Measurements from ENCODE around the gene RDH14.

RDH14 gene

DNA sequence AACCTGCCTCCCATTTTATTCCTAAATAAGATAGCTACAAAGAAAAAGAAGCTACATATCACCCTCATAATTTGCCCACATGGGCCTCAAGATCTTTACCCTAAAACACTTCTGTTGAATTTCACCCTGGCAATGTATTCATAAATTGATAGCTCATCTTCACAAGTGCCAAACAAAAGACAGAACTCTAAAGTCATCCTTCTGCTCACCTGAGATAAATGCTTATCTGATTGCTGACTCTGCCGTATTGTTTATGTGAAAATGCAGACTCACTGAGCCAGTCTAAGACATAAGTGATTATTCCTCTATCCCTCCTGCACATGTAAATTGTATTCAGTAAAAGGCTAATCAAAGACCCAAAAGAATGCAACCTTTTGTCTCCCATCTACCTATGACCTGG, 2.0 kb downstream of the RDH14 start:
- in situ Hi-C loops (cut with HindIII; ENCODE audit: low sequenced_read_pairs) = no loop called here
- TF ChIP-seq, protein P1, sequence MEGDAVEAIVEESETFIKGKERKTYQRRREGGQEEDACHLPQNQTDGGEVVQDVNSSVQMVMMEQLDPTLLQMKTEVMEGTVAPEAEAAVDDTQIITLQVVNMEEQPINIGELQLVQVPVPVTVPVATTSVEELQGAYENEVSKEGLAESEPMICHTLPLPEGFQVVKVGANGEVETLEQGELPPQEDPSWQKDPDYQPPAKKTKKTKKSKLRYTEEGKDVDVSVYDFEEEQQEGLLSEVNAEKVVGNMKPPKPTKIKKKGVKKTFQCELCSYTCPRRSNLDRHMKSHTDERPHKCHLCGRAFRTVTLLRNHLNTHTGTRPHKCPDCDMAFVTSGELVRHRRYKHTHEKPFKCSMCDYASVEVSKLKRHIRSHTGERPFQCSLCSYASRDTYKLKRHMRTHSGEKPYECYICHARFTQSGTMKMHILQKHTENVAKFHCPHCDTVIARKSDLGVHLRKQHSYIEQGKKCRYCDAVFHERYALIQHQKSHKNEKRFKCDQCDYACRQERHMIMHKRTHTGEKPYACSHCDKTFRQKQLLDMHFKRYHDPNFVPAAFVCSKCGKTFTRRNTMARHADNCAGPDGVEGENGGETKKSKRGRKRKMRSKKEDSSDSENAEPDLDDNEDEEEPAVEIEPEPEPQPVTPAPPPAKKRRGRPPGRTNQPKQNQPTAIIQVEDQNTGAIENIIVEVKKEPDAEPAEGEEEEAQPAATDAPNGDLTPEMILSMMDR (IDR thresholded peaks at IDR 0.05; ENCODE audit: low read depth, low read length) = no peak
- DNase-seq (ENCODE audit: low read depth, low spot score) = no peak
- H3K4me3 ChIP-seq (ENCODE audit: low read depth, low read length) = no peak overlapping the region

DNA sequence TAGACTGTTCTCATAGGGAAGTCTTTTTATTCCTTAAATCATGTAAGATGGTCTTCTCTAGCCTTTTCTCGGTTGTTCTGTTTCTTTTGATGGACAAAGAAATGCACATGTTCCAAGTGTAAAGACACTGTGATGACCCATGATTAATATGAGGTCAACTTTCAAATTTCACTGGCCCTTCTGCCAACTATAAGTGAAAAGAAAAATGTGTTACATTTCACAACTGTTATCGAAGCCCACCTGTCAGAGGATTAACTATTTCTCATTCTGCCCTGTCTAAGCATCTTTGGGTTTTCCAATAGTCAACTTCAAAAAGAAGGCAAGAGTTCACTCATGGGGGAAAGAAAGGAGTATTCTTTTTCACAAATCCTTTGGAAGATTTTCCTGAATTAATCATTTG, 3.3 kb downstream of the RDH14 start:
- H3K4me3 ChIP-seq (ENCODE audit: low read depth, low read length) = no peak overlapping the region
- in situ Hi-C loops (cut with HindIII; ENCODE audit: low sequenced_read_pairs) = no loop called here
- DNase-seq (ENCODE audit: low read depth, low spot score) = no peak
- TF ChIP-seq, protein P1 (IDR thresholded peaks at IDR 0.05; ENCODE audit: low read depth, low read length) = no peak

DNA sequence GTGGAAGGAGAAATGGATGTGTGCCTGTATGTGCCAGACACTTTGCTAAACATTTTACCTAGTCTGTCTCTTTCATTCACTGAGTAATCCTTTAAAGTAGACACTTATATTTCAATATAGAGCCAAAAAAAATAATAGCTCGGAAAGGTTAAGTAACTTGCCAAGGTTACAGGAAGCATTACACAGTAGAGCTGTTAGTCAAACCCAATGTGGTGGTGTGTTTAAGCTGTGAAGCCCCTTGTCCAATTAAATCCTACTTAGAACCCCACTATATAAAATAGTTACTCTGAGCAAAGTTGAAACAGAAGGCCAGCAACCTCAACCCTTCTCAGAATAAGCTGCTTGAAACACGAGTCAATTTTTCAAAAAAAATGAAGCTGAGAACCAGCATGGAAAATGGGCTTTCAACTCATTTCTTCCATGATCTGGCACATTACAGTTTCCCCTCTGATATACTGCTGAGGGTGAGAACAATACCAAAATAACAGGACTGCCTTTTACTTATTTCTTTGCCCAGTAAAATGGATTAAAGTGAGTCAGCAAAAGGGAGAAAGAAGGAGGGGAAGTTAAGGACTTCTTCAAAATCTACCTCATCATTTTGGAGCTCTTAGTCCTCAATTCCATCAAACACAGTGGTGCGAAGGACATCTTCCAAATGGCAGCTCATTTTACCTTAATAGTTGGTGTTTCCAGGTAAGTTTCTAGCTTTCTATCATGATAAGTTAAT, 7.9 kb downstream of the RDH14 start:
- H3K4me3 ChIP-seq (ENCODE audit: low read depth, low read length) = no peak overlapping the region
- peak; percentile 79 for DNase-seq (ENCODE audit: low read depth, low spot score)
- in situ Hi-C loops (cut with HindIII; ENCODE audit: low sequenced_read_pairs) = no loop called here
- TF ChIP-seq, protein P1 (IDR thresholded peaks at IDR 0.05; ENCODE audit: low read depth, low read length) = no peak

DNA sequence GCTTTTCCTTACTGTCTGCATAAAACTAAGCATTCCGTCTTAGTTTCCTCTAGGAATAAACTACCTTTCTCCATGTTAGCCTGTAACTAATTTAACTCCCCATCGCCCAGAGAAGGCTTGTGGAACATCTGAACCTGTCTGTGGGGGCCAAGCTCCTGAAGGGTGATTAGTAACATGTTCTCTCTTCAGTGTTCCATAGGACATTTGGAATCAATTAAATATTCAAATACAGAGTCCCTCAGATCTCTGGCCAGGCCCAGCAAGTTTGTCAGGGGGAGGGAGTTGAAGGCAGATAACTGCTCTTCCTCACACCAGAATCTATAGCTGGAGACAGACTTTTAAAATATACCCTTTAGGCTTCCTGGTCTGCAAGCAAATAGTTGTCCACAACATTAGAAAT, 8.8 kb downstream of the RDH14 start:
- TF ChIP-seq, protein P1 (IDR thresholded peaks at IDR 0.05; ENCODE audit: low read depth, low read length) = no peak
- DNase-seq (ENCODE audit: low read depth, low spot score) = peak; percentile 5

DNA sequence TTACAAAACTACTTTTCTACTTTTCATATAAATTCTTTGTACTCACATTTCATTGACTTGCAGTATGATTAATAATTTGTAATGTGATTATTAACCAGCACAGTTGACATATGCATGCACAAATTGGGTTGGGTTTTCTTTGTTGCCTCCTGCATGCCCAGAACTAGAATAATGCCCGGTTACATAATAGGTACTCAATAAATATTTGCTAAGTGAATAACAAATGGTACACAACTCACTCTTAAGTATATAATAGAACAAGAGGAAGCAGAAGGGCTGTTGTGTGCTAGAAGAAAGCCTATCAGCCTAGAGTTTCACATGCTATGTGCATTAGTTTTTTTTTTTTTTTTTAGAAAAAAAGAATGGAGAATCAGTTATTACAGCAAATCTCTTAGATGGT, 9.3 kb downstream of the RDH14 start:
- in situ Hi-C loops (cut with HindIII; ENCODE audit: low sequenced_read_pairs) = no loop called here

More for the DNA sequence above, 8.8 kb downstream of the RDH14 start:
- H3K4me3 ChIP-seq (ENCODE audit: low read depth, low read length) = no peak overlapping the region
- in situ Hi-C loops (cut with HindIII; ENCODE audit: low sequenced_read_pairs) = no loop called here

DNA sequence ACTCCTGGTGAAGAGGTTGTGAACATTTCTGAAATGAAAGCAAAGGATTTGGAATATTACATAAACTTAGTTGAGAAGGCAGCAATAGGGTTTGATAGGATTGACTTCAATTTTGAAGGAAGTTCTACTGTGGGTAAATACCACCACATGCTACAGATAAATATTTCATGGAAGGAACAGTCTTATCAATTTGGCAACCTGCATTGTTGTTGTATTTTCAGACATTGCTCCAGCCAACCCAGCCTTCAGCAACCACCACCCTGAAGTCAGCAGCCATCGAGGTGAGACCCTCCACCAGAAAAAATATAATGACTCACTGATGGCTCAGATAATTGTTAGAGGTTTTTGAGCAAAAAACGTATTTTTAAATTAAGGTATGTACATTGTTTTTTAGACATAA, 10.0 kb downstream of the RDH14 start:
- in situ Hi-C loops (cut with HindIII; ENCODE audit: low sequenced_read_pairs) = no loop called here
- TF ChIP-seq, protein P1 (IDR thresholded peaks at IDR 0.05; ENCODE audit: low read depth, low read length) = no peak
- DNase-seq (ENCODE audit: low read depth, low spot score) = no peak
- no peak overlapping the region for H3K4me3 ChIP-seq (ENCODE audit: low read depth, low read length)

More for the DNA sequence above, 9.3 kb downstream of the RDH14 start:
- TF ChIP-seq, protein P1 (IDR thresholded peaks at IDR 0.05; ENCODE audit: low read depth, low read length) = no peak
- no peak for DNase-seq (ENCODE audit: low read depth, low spot score)
- H3K4me3 ChIP-seq (ENCODE audit: low read depth, low read length) = no peak overlapping the region
